IMR-90 (cell line): ENCODE data around the gene ENPP3. TPM values are rescaled to one million over a fixed set of nuclear protein-coding genes. Genes with fewer than 3 reads are reported as not detected.

Experiments
- ATAC-seq: fragments of 200-7000 bp; cut with Tn5 transposase; 2 replicates; pipeline ENCODE4 v1.9.1; 2020; ENCODE audit warnings: low read depth, mild to moderate bottlenecking, moderate library complexity
- BruUV-seq: library from RNA; stranded (reverse); fragments of 400-500 nt; replicated peaks from 2 replicates; lab custom pipeline; 2021; lab: Mats Ljungman, UMichigan
- CTCF ChIA-PET: fragments of 300-600 bp; formaldehyde crosslinking; extraction: SDS; loops from one replicate; lab custom pipeline; 2021; ENCODE audit warnings: antibody characterized with exemption; lab: Yijun Ruan, JAX
- POLR2A ChIA-PET: fragments of 300-600 bp; sonication (Branson Sonifier 250); formaldehyde crosslinking; loops from one replicate; lab custom pipeline; 2022; ENCODE audit warnings: antibody characterized with exemption; ENCODE audit not compliant: unreplicated experiment; lab: Charles Lee
- DNase-seq: peaks from one replicate; pipeline ENCODE4 v3.0.0; 2013
- H2AFZ ChIP-seq: replicated peaks from 2 replicates; pipeline ENCODE3; 2013; ENCODE audit warnings: low read length, mild to moderate bottlenecking; ENCODE audit not compliant: poor library complexity
- H2AK5ac ChIP-seq: 2 replicates; pipeline ENCODE4 v1.6.1; 2013; ENCODE audit warnings: low read depth, low read length, inconsistent platforms
- H2AK9ac ChIP-seq: replicated peaks from 2 replicates; pipeline ENCODE3; 2013; ENCODE audit warnings: mild to moderate bottlenecking, low read depth, low read length, moderate library complexity; ENCODE audit not compliant: poor library complexity
- H2BK120ac ChIP-seq: 2 replicates; pipeline ENCODE4 v1.6.1; 2013; ENCODE audit warnings: low read depth, low read length, inconsistent platforms
- H2BK15ac ChIP-seq: 3 replicates; pipeline ENCODE4 v1.6.1; 2013; ENCODE audit warnings: low read depth, low read length, inconsistent platforms
- H2BK20ac ChIP-seq: 2 replicates; pipeline ENCODE4 v1.6.1; 2013; ENCODE audit warnings: low read depth, mild to moderate bottlenecking, inconsistent platforms, low read length, moderate library complexity
- H2BK5ac ChIP-seq: 2 replicates; pipeline ENCODE4 v1.6.1; 2013; ENCODE audit warnings: mild to moderate bottlenecking, low read depth, low read length, inconsistent platforms; ENCODE audit not compliant: poor library complexity, severe bottlenecking
- H3K14ac ChIP-seq: replicated peaks from 2 replicates; pipeline ENCODE4 v1.6.1; 2013; ENCODE audit warnings: low read depth, low read length, inconsistent platforms
- H3K18ac ChIP-seq: 2 replicates; pipeline ENCODE4 v1.6.1; 2013; ENCODE audit warnings: low read depth, low read length, control low read depth
- H3K23ac ChIP-seq: 2 replicates; pipeline ENCODE4 v1.6.1; 2013; ENCODE audit warnings: low read depth, low read length, inconsistent platforms
- H3K27ac ChIP-seq: 2 replicates; pipeline ENCODE4 v1.5.1; 2013; ENCODE audit warnings: mild to moderate bottlenecking, control low read depth, low read length; ENCODE audit not compliant: insufficient read depth
- H3K27me3 ChIP-seq: 2 replicates; pipeline ENCODE4 v1.6.1; 2013; ENCODE audit warnings: low read length; ENCODE audit not compliant: control insufficient read depth, insufficient read depth
- H3K36me3 ChIP-seq: 2 replicates; pipeline ENCODE4 v1.6.1; 2013; ENCODE audit warnings: low read length, mixed read lengths; ENCODE audit not compliant: control insufficient read depth, insufficient read depth
- H3K4ac ChIP-seq: 2 replicates; pipeline ENCODE4 v1.6.1; 2013; ENCODE audit warnings: low read depth, low read length, inconsistent platforms
- H3K4me1 ChIP-seq: 2 replicates; pipeline ENCODE4 v1.6.1; 2013; ENCODE audit warnings: low read length, mixed read lengths; ENCODE audit not compliant: control insufficient read depth, insufficient read depth
- H3K4me2 ChIP-seq: 2 replicates; pipeline ENCODE4 v1.6.1; 2013; ENCODE audit warnings: low read depth, mild to moderate bottlenecking, control low read depth, low read length, moderate library complexity
- H3K4me3 ChIP-seq: 2 replicates; pipeline ENCODE4 v1.5.1; 2013; ENCODE audit warnings: low read depth, mild to moderate bottlenecking, control low read depth, low read length, moderate library complexity; ENCODE audit not compliant: insufficient read depth
- H3K56ac ChIP-seq: 2 replicates; pipeline ENCODE4 v1.6.1; 2013; ENCODE audit warnings: low read length, inconsistent platforms; ENCODE audit not compliant: insufficient read depth; ENCODE audit errors: extremely low read depth
- H3K79me1 ChIP-seq, 2 experiments: 2 replicates each; pipeline ENCODE4 v1.6.1; 2013; ENCODE audit warnings: low read length in 2 of 2, inconsistent platforms in 1 of 2, low read depth in 1 of 2
- H3K9ac ChIP-seq: 2 replicates; pipeline ENCODE4 v1.6.1; 2013; ENCODE audit warnings: low read depth, low read length, control low read depth
- H3K9me1 ChIP-seq: 2 replicates; pipeline ENCODE4 v1.6.1; 2013; ENCODE audit warnings: low read length, inconsistent platforms; ENCODE audit not compliant: insufficient read depth
- H3K9me3 ChIP-seq: 2 replicates; pipeline ENCODE4 v1.6.1; 2013; ENCODE audit warnings: low read length; ENCODE audit not compliant: control insufficient read depth, insufficient read depth
- H4K20me1 ChIP-seq: 2 replicates; pipeline ENCODE4 v1.6.1; 2013; ENCODE audit warnings: low read length, inconsistent platforms; ENCODE audit not compliant: insufficient read depth
- H4K5ac ChIP-seq: 2 replicates; pipeline ENCODE4 v1.6.1; 2013; ENCODE audit warnings: mild to moderate bottlenecking, low read depth, low read length, control low read depth
- H4K8ac ChIP-seq, 2 experiments: 2 replicates each; pipeline ENCODE4 v1.6.1; 2013; ENCODE audit warnings: low read depth in 2 of 2, low read length in 2 of 2, control low read depth in 1 of 2, inconsistent platforms in 1 of 2
- H4K91ac ChIP-seq: 2 replicates; pipeline ENCODE4 v1.6.1; 2013; ENCODE audit warnings: low read depth, low read length, inconsistent platforms; ENCODE audit not compliant: insufficient read depth
- BHLHE40 ChIP-seq: fragments of 150-350 bp; IDR thresholded peaks from 2 replicates; pipeline ENCODE4 v1.6.1; 2016; ENCODE audit warnings: mild to moderate bottlenecking, low read depth, low read length
- CEBPB ChIP-seq: IDR thresholded peaks from 2 replicates; pipeline ENCODE4 v1.6.1; 2012; ENCODE audit warnings: low read depth, low read length, improper control_type of control experiment
- CHD1 ChIP-seq: IDR thresholded peaks from 2 replicates; pipeline ENCODE4 v1.6.1; 2012; ENCODE audit warnings: low read depth, low read length, improper control_type of control experiment
- ELK1 ChIP-seq: fragments of 150-350 bp; IDR thresholded peaks from 2 replicates; pipeline ENCODE4 v1.6.1; 2016; ENCODE audit warnings: low read depth, mild to moderate bottlenecking, low read length, moderate library complexity, borderline replicate concordance
- FOS ChIP-seq: fragments of 150-350 bp; IDR thresholded peaks from 2 replicates; pipeline ENCODE4 v1.6.1; 2016; ENCODE audit warnings: low read depth, low read length
- MAFK ChIP-seq: IDR thresholded peaks from 2 replicates; pipeline ENCODE4 v1.6.1; 2012; ENCODE audit warnings: low read depth, low read length, improper control_type of control experiment
- MAZ ChIP-seq: IDR thresholded peaks from 2 replicates; pipeline ENCODE4 v1.6.1; 2012; ENCODE audit warnings: low read depth, mild to moderate bottlenecking, low read length, improper control_type of control experiment, moderate library complexity, borderline replicate concordance
- MXI1 ChIP-seq: IDR thresholded peaks from 2 replicates; pipeline ENCODE4 v1.6.1; 2012; ENCODE audit warnings: low read depth, mild to moderate bottlenecking, low read length, moderate library complexity, borderline replicate concordance
- POLR2A ChIP-seq: IDR thresholded peaks from 2 replicates; pipeline ENCODE4 v1.6.1; 2012; ENCODE audit warnings: mild to moderate bottlenecking, low read depth, low read length
- RAD21 ChIP-seq: IDR thresholded peaks from 2 replicates; pipeline ENCODE4 v1.6.1; 2012; ENCODE audit warnings: low read length, improper control_type of control experiment
- RCOR1 ChIP-seq: IDR thresholded peaks from 2 replicates; pipeline ENCODE4 v1.6.1; 2012; ENCODE audit warnings: mild to moderate bottlenecking, low read length, improper control_type of control experiment; ENCODE audit not compliant: insufficient replicate concordance
- RFX5 ChIP-seq: IDR thresholded peaks from 2 replicates; pipeline ENCODE4 v1.8.0; 2012; ENCODE audit warnings: low read depth, mild to moderate bottlenecking, low read length, moderate library complexity
- SMC3 ChIP-seq: fragments of 150-350 bp; IDR thresholded peaks from 2 replicates; pipeline ENCODE4 v1.6.1; 2016; ENCODE audit warnings: low read depth, mild to moderate bottlenecking, antibody characterized with exemption, low read length, moderate library complexity
- USF2 ChIP-seq: fragments of 150-350 bp; IDR thresholded peaks from 2 replicates; pipeline ENCODE4 v1.6.1; 2017; ENCODE audit warnings: mild to moderate bottlenecking, antibody characterized with exemption, low read length, low read depth
- WGBS, 2 experiments: methylation state at CpG; one replicate each; pipeline versions ENCODE4 v1.1.5 to v1.1.7; 2013; ENCODE audit warnings: missing lambda C conversion rate in 2 of 2; ENCODE audit not compliant: insufficient read length in 1 of 2; ENCODE audit errors: extremely low coverage in 2 of 2; 5-methylcytosine and 5-hydroxymethylcytosine counted together
- dilution Hi-C: fragments of 300-500 bp; cut with HindIII; formaldehyde crosslinking; loops from one replicate; pipeline ENCODE4 v1.14.3; 2018; ENCODE audit warnings: low sequenced_read_pairs; ENCODE audit not compliant: unreplicated experiment
- in situ Hi-C: fragments of 300-500 bp; cut with MboI; formaldehyde crosslinking; loops from 3 replicates; pipeline ENCODE4 v1.14.3; 2019; ENCODE audit warnings: low sequenced_read_pairs, inconsistent platforms, mixed read lengths
- intact Hi-C: fragments of 100-400 bp; cut with micrococcal nuclease; formaldehyde crosslinking; loops from 2 replicates; pipeline ENCODE4 v1.10.0; 2022
- polyA plus RNA-seq, 3 experiments: library from polyadenylated mRNA; depleted of rRNA; stranded (reverse); fragments of >200 nt; gene quantifications; 2 replicates each; pipeline ENCODE4 v1.2.3, GENCODE V29; 2012; ENCODE audit warnings: low replicate concordance in 1 of 3
- total RNA-seq: library from RNA; depleted of rRNA; stranded (reverse); fragments of >200 nt; gene quantifications from 2 replicates; pipeline ENCODE4 v1.2.3, GENCODE V29; 2012
- TF ChIP-seq, protein P1 (sequence below): conservative IDR thresholded peaks from 2 replicates; pipeline ENCODE4 v1.5.1; 2012; ENCODE audit warnings: mild to moderate bottlenecking, low read depth, low read length, improper control_type of control experiment

Gene ENPP3
- total and polyA plus RNA-seq, 2 of the 4 experiments (the other 2 are of a cell fraction): under 0.01 to 0.05 TPM

- no peak overlapping the region for H2AK9ac ChIP-seq
- peaks cover 39% of the 10 kb centered on the region for H3K36me3 ChIP-seq
- no CpG with 5 or more reads among the region's 2 CpGs for WGBS, 2 experiments
Observed at GRCh38 chr6:131592935-131593334, 44.2 kb upstream of the ENPP3 start.

More at GRCh38 chr6:131592935-131593334, 44.2 kb upstream of the ENPP3 start:
- no peak overlapping the region for H2AK5ac ChIP-seq
- CTCF ChIA-PET: no interaction called here
- H3K18ac ChIP-seq: no peak overlapping the region
- no peak overlapping the region for H3K9ac ChIP-seq
- H3K4ac ChIP-seq: no peak overlapping the region
- DNase-seq (no peak), ATAC-seq (no peak)
- no peaks in the 10 kb centered on the region for H3K9me3 ChIP-seq
- H3K4me1 ChIP-seq: no peaks in the 10 kb centered on the region
- no peaks in the 10 kb centered on the region for H3K27me3 ChIP-seq
- POLR2A ChIA-PET: no interaction called here
- H3K23ac ChIP-seq: no peak overlapping the region
- no peak overlapping the region for H2BK15ac ChIP-seq
- H4K91ac ChIP-seq: no peak overlapping the region
- H4K5ac ChIP-seq: no peak overlapping the region
- H3K56ac ChIP-seq: no peak overlapping the region
- no peaks in the 10 kb centered on the region for H4K20me1 ChIP-seq
- in situ Hi-C loops (no loop called here), dilution Hi-C loops (no loop called here), intact Hi-C loops (loop anchor here (10.0 kb wide), 1 partner anchor 708 kb away; no protein-coding TSS in a partner anchor)
- peaks cover 0 to 3% of the 10 kb centered on the region in 2 experiments; a peak in 1 of 4 replicates for H3K79me1 ChIP-seq
- no peaks in the 10 kb centered on the region; the same call in 1 of the 2 replicates for H3K9me1 ChIP-seq
- H3K14ac ChIP-seq: no peak overlapping the region
- no peak overlapping the region for H2BK120ac ChIP-seq
- no peak overlapping the region for H3K27ac ChIP-seq
- no TSS peak for BruUV-seq
- no peak overlapping the region for H2BK5ac ChIP-seq
- TF ChIP-seq MAZ (no peak), BHLHE40 (no peak), ELK1 (no peak), CEBPB (no peak), MAFK (no peak), RCOR1 (no peak), CHD1 (no peak), MXI1 (no peak), FOS (no peak), POLR2A (no peak), SMC3 (no peak), USF2 (no peak), RFX5 (no peak), RAD21 (no peak)
- TF ChIP-seq, protein P1, sequence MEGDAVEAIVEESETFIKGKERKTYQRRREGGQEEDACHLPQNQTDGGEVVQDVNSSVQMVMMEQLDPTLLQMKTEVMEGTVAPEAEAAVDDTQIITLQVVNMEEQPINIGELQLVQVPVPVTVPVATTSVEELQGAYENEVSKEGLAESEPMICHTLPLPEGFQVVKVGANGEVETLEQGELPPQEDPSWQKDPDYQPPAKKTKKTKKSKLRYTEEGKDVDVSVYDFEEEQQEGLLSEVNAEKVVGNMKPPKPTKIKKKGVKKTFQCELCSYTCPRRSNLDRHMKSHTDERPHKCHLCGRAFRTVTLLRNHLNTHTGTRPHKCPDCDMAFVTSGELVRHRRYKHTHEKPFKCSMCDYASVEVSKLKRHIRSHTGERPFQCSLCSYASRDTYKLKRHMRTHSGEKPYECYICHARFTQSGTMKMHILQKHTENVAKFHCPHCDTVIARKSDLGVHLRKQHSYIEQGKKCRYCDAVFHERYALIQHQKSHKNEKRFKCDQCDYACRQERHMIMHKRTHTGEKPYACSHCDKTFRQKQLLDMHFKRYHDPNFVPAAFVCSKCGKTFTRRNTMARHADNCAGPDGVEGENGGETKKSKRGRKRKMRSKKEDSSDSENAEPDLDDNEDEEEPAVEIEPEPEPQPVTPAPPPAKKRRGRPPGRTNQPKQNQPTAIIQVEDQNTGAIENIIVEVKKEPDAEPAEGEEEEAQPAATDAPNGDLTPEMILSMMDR: no peak
- H2BK20ac ChIP-seq: no peak overlapping the region
- H3K4me3 ChIP-seq: no peak overlapping the region
- no peak overlapping the region for H3K4me2 ChIP-seq
- no peak overlapping the region for H4K8ac ChIP-seq
- no peak overlapping the region for H2AFZ ChIP-seq
